ENCODE measurements around the gene OXNAD1. TPM values are rescaled to one million over a fixed set of nuclear protein-coding genes. Genes with fewer than 3 reads are reported as not detected.

OXNAD1 gene
- polyA plus RNA-seq (ENCODE audit: insufficient read length in 10 of 10): 10 to 100 TPM in 4 of 10 donors, 1 to 10 TPM in 6; 6.2 to 11.5 (median 9.5) TPM
- long read RNA-seq, donor 1: 0 reads
- long read RNA-seq, donor 2, partial matches to known transcripts: 0 of 2 reads
- long read RNA-seq, donor 2, other reads (novel, unspliced or antisense): 0 of 2 reads
- long read RNA-seq, donor 3: 0 reads
- long read RNA-seq, donor 4, partial matches to known transcripts: 0 of 1 reads
- long read RNA-seq, donor 4, other reads (novel, unspliced or antisense): 0 of 1 reads
- long read RNA-seq, donor 5, partial matches to known transcripts: 12 of 15 reads
- long read RNA-seq, donor 5, other reads (novel, unspliced or antisense): 0 of 15 reads
- long read RNA-seq, donor 6, partial matches to known transcripts: 0 of 2 reads
- long read RNA-seq, donor 6, other reads (novel, unspliced or antisense): 0 of 2 reads
- long read RNA-seq, donor 7: 0 reads
- long read RNA-seq, donor 8, partial matches to known transcripts: 5 of 12 reads
- long read RNA-seq, donor 8, other reads (novel, unspliced or antisense): 6 of 12 reads
- long read RNA-seq, donor 9, partial matches to known transcripts: 0 of 1 reads
- long read RNA-seq, donor 9, other reads (novel, unspliced or antisense): 0 of 1 reads

- DNase-seq: peak; percentile 100
Observed at GRCh38 chr3:16264708-16265454, at the start of gene OXNAD1, which contains the start of gene DPH3. Gene OXNAD1 (plus strand): TSS chr3:16265212. CDS start chr3:16270953, 5,741 bp downstream. Gene DPH3 (minus strand): TSS chr3:16264943. CDS start chr3:16264876, 67 bp downstream.

GRCh38 chr3:16216373-16216935 is 48.6 kb upstream of the OXNAD1 start:
- DNase-seq: no peak

- no peak for DNase-seq
Observed at GRCh38 chr3:16219777-16220176, 45.2 kb upstream of the OXNAD1 start.

GRCh38 chr3:16221990-16222389 is 43.0 kb upstream of the OXNAD1 start:
- no peak for DNase-seq

- DNase-seq: no peak
Observed at GRCh38 chr3:16222547-16222946, 42.5 kb upstream of the OXNAD1 start.

- DNase-seq: no peak
Observed at GRCh38 chr3:16224325-16224724, 40.7 kb upstream of the OXNAD1 start.

GRCh38 chr3:16227566-16227965 is 37.4 kb upstream of the OXNAD1 start:
- DNase-seq: no peak

- DNase-seq: no peak
Observed at GRCh38 chr3:16229681-16230080, 35.3 kb upstream of the OXNAD1 start.

GRCh38 chr3:16231983-16232382 is 33.0 kb upstream of the OXNAD1 start:
- no peak for DNase-seq

GRCh38 chr3:16233806-16234205 is 31.2 kb upstream of the OXNAD1 start:
- DNase-seq: no peak

- no peak for DNase-seq
Observed at GRCh38 chr3:16234281-16234680, 30.7 kb upstream of the OXNAD1 start.

GRCh38 chr3:16236030-16236639 is 28.9 kb upstream of the OXNAD1 start:
- DNase-seq: no peak

GRCh38 chr3:16236856-16237393 is 28.1 kb upstream of the OXNAD1 start:
- DNase-seq: no peak

GRCh38 chr3:16239086-16239770 is 25.8 kb upstream of the OXNAD1 start:
- DNase-seq: peak in 1 of 3 donors; percentile 25

- DNase-seq: peak in 1 of 3 donors; percentile 62
Observed at GRCh38 chr3:16239780-16240179, 25.2 kb upstream of the OXNAD1 start.

- peak in 1 of 3 donors; percentile 53 for DNase-seq
Observed at GRCh38 chr3:16240229-16241023, 24.6 kb upstream of the OXNAD1 start.

- no peak for DNase-seq
Observed at GRCh38 chr3:16241225-16241624, 23.8 kb upstream of the OXNAD1 start.

GRCh38 chr3:16242177-16242576 is 22.8 kb upstream of the OXNAD1 start:
- no peak for DNase-seq

GRCh38 chr3:16243706-16244490 is 21.1 kb upstream of the OXNAD1 start:
- peak in 1 of 3 donors; percentile 22 for DNase-seq
